Hepatocyte (in vitro differentiated cells): Measurements from ENCODE around the gene SH3PXD2A. TPM values are rescaled to one million over a fixed set of nuclear protein-coding genes. Genes with fewer than 3 reads are reported as not detected.
"Not testable (repeated sequence)": the region's sequence is repeated elsewhere in the genome, so short reads cannot be mapped to it uniquely, and the experiment has no call there.

ENCODE experiments used
- DNase-seq: peaks from one replicate; pipeline ENCODE4 v3.0.0-alpha.2; 2016; ENCODE audit warnings: low spot score
- H2AFZ ChIP-seq: fragments of 200-600 bp; sonication (generic); 2 replicates; pipeline ENCODE4 v1.6.0; 2016; ENCODE audit warnings: antibody characterized with exemption, mild to moderate bottlenecking
- H3K27ac ChIP-seq: fragments of 200-600 bp; sonication (generic); 2 replicates; pipeline ENCODE4 v1.5.1; 2016; ENCODE audit warnings: mild to moderate bottlenecking
- H3K27me3 ChIP-seq: fragments of 200-600 bp; sonication (generic); 2 replicates; pipeline ENCODE4 v1.6.1; 2016
- H3K36me3 ChIP-seq: fragments of 200-600 bp; sonication (generic); replicated peaks from 2 replicates; pipeline ENCODE4 v1.5.1; 2016; ENCODE audit warnings: low read depth; ENCODE audit not compliant: insufficient read depth
- H3K4me1 ChIP-seq: fragments of 200-600 bp; sonication (generic); 2 replicates; pipeline ENCODE4 v1.5.1; 2016; ENCODE audit warnings: mild to moderate bottlenecking, moderate library complexity; ENCODE audit not compliant: insufficient read depth
- H3K4me2 ChIP-seq: fragments of 200-600 bp; sonication (generic); 2 replicates; pipeline ENCODE4 v1.6.0; 2016
- H3K4me3 ChIP-seq: fragments of 200-600 bp; sonication (generic); 2 replicates; pipeline ENCODE4 v1.5.1; 2016; ENCODE audit warnings: mild to moderate bottlenecking
- H3K79me2 ChIP-seq: fragments of 200-600 bp; sonication (generic); 2 replicates; pipeline ENCODE4 v1.6.0; 2017; ENCODE audit warnings: mild to moderate bottlenecking
- H3K9me2 ChIP-seq: fragments of 200-600 bp; sonication (generic); replicated peaks from 2 replicates; pipeline ENCODE4 v1.6.0; 2017; ENCODE audit warnings: mild to moderate bottlenecking; ENCODE audit not compliant: insufficient read depth
- H3K9me3 ChIP-seq: fragments of 200-600 bp; sonication (generic); 2 replicates; pipeline ENCODE4 v1.5.1; 2016; ENCODE audit warnings: low read depth, mild to moderate bottlenecking
- H4K20me1 ChIP-seq: fragments of 200-600 bp; sonication (generic); 2 replicates; pipeline ENCODE4 v1.6.0; 2016; ENCODE audit warnings: mild to moderate bottlenecking; ENCODE audit not compliant: insufficient read depth, poor library complexity, severe bottlenecking
- CTCF ChIP-seq: fragments of 200-600 bp; sonication (generic); IDR thresholded peaks from 2 replicates; pipeline ENCODE4 v1.5.1; 2016; ENCODE audit warnings: antibody characterized with exemption, mild to moderate bottlenecking; ENCODE audit not compliant: poor library complexity
- EZH2 ChIP-seq: fragments of 200-600 bp; sonication (generic); IDR thresholded peaks from 2 replicates; pipeline ENCODE4 v1.6.1; 2016; ENCODE audit warnings: antibody characterized with exemption, mild to moderate bottlenecking, borderline replicate concordance
- EZH2phosphoT487 ChIP-seq: fragments of 200-600 bp; sonication (generic); IDR thresholded peaks from one replicate; pipeline ENCODE4 v1.6.1; 2018; ENCODE audit warnings: antibody characterized with exemption, mild to moderate bottlenecking, low read depth, moderate library complexity; ENCODE audit not compliant: unreplicated experiment, severe bottlenecking
- WGBS: methylation state at CpG from one replicate; pipeline ENCODE4 v1.1.6; 2016; ENCODE audit warnings: low lambda C conversion rate; ENCODE audit errors: missing lambda C conversion rate; 5-methylcytosine and 5-hydroxymethylcytosine counted together
- polyA plus RNA-seq: library from polyadenylated mRNA; unstranded; fragments of >200 nt; fragmentation: Nextera tagmentation; extraction: Ambion mirVana; gene quantifications from 2 replicates; pipeline ENCODE4 v1.2.1, GENCODE V29; 2016
- total RNA-seq: library from RNA; depleted of rRNA; stranded (reverse); fragments of >200 nt; gene quantifications from 2 replicates; pipeline ENCODE4 v1.2.3, GENCODE V29; 2014

The SH3PXD2A gene
- total and polyA plus RNA-seq, 2 experiments from 2014 or later, result 8.4 to 13.6 TPM

DNA sequence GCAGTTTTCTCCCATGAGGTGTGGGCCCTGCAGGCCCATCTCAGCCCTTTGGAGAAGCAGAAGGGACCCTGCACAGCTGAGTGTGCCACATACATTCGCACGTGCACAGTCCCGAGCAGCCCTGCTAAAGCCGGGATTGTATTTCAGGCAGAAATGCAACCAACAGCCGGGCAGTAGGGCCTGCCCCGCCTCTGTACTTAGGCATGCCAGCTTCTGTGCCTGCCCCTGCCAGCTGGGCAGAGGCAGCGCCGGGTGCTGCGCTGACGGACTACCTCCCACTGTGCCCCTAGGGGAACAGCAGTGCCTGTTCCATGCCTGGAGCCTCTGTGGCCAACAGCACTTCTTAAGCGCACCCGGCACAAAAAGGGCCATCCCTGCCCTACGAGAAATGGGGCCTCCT lies 191.6 kb downstream of the SH3PXD2A start:
- Histone ChIP-seq H3K4me2 (no peak overlapping the region), H2AFZ (no peak overlapping the region), H3K9me3 (no peaks in the 10 kb centered on the region), H3K9me2 (no peaks in the 10 kb centered on the region), H3K36me3 (no peaks in the 10 kb centered on the region), H3K79me2 (peaks cover 11% of the 10 kb centered on the region), H3K4me3 (no peak overlapping the region), H3K4me1 (peaks cover 17% of the 10 kb centered on the region), H3K27ac (no peak overlapping the region), H3K27me3 (no peaks in the 10 kb centered on the region), H4K20me1 (no peaks in the 10 kb centered on the region)
- 83% methylated on average over 13 of the region's 13 CpGs for WGBS
- no peak for TF ChIP-seq EZH2phosphoT487
- TF ChIP-seq CTCF, result no peak
- TF ChIP-seq EZH2, result no peak
- no peak for DNase-seq

DNA sequence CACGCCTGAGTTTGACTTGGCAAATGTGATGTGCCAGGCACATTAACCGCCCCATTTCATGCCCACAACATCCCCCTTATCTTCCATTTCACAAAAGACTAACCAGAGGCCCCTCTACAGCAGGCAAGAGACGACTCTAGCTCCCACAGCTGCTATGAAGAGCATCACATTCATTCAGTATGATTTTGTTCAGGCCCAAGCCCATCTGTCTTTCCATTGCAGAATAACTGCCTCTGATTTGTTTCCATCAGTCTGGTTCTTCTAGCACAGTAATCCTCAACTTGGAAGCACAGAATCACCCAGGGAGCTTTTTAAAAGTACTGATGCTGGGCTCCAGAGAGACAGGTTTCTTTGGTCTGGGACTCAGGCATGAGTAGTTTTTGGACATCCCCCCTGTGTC lies 192.1 kb downstream of the SH3PXD2A start:
- Histone ChIP-seq H3K27me3 (no peaks in the 10 kb centered on the region), H3K36me3 (no peaks in the 10 kb centered on the region), H3K9me3 (no peaks in the 10 kb centered on the region), H3K79me2 (peaks cover 14% of the 10 kb centered on the region), H4K20me1 (no peaks in the 10 kb centered on the region), H3K27ac (no peak overlapping the region), H2AFZ (no peak overlapping the region), H3K4me3 (no peak overlapping the region), H3K4me2 (no peak overlapping the region), H3K4me1 (peaks cover 17% of the 10 kb centered on the region), H3K9me2 (no peaks in the 10 kb centered on the region)
- DNase-seq, result no peak
- TF ChIP-seq EZH2, result no peak
- TF ChIP-seq EZH2phosphoT487, result no peak
- no peak for TF ChIP-seq CTCF
- WGBS, result 94% methylated on average over 3 of the region's 3 CpGs

DNA sequence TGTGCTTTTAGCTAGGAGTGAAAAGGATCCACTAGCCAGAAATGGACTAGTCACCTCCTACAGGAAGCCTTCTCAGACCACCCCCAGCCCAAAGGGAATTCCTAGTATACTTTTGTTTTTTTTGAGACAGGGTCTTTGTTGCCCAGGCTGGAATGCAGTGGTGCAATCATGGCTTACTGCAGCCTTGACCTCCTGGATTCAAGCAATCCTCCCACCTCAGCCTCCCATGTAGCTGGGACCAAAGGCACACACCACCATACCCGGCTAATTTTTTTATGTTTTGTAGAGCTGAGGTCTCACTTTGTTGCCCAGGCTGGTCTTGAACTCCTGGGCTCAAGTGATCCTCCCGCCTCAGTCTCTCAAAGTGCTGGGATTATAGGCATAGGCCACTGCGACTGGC lies 192.7 kb downstream of the SH3PXD2A start:
- not testable (repeated sequence) for H2AFZ ChIP-seq, H4K20me1 ChIP-seq, H3K4me3 ChIP-seq, DNase-seq, H3K27me3 ChIP-seq, H3K36me3 ChIP-seq, H3K27ac ChIP-seq, H3K4me2 ChIP-seq, H3K9me3 ChIP-seq, H3K9me2 ChIP-seq
- Histone ChIP-seq H3K79me2 (peaks cover 15% of the 10 kb centered on the region), H3K4me1 (peaks cover 17% of the 10 kb centered on the region)
- 100% methylated on average over 3 of the region's 3 CpGs for WGBS

- no peaks in the 10 kb centered on the region for H3K9me3 ChIP-seq
- no peak overlapping the region for H2AFZ ChIP-seq
- H3K4me3 ChIP-seq, result peak overlapping the region; percentile 33
- no peaks in the 10 kb centered on the region for H3K36me3 ChIP-seq
- peaks cover 12% of the 10 kb centered on the region for H3K4me1 ChIP-seq
- no peaks in the 10 kb centered on the region for H3K9me2 ChIP-seq
- TF ChIP-seq CTCF, result no peak
- no peak for TF ChIP-seq EZH2phosphoT487
- TF ChIP-seq EZH2, result no peak
- 48% methylated on average over 18 of the region's 48 CpGs for WGBS
- H4K20me1 ChIP-seq, result no peaks in the 10 kb centered on the region
- peak; percentile 83 for DNase-seq
- H3K4me2 ChIP-seq, result peak overlapping the region; percentile 89
- no peaks in the 10 kb centered on the region for H3K27me3 ChIP-seq
- peak overlapping the region; percentile 93 for H3K27ac ChIP-seq
- peaks cover 24% of the 10 kb centered on the region for H3K79me2 ChIP-seq
These were observed 194.0 kb downstream of the SH3PXD2A start for GRCh38 chr10:103661198-103661950.
